Colonic mucosa (tissue), 4 donors: ENCODE results near the gene CORO1A. TPM values are rescaled to one million over a fixed set of nuclear protein-coding genes. Genes with fewer than 3 reads are reported as not detected.
A peak's percentile ranks its signal among the peaks of the same experiment; 100 is the strongest.
"Not testable (repeated sequence)": the region's sequence is repeated elsewhere in the genome, so short reads cannot be mapped to it uniquely, and the experiment has no call there.

ENCODE experiments used
- DNase-seq: peaks from one replicate; pipeline ENCODE4 v3.0.0-alpha.2; 2020
- H3K27ac ChIP-seq: fragments of 200-600 bp; one replicate; pipeline ENCODE4 v1.8.0; 2021
- H3K27me3 ChIP-seq: fragments of 200-600 bp; one replicate; pipeline ENCODE4 v1.8.0; 2021
- H3K36me3 ChIP-seq: fragments of 200-600 bp; one replicate; pipeline ENCODE4 v1.8.0; 2021
- H3K4me1 ChIP-seq: fragments of 200-600 bp; one replicate; pipeline ENCODE4 v1.8.0; 2021; ENCODE audit warnings: mild to moderate bottlenecking
- H3K4me3 ChIP-seq: fragments of 200-600 bp; one replicate; pipeline ENCODE4 v1.8.0; 2021
- H3K9ac ChIP-seq, 2 donors: one replicate each; pipeline ENCODE4 v1.7.0; 2013; ENCODE audit warnings: control low read depth in 2 of 2, low read depth in 2 of 2, low read length in 2 of 2
- H3K9me3 ChIP-seq: fragments of 200-600 bp; one replicate; pipeline ENCODE4 v1.8.0; 2021
- intact Hi-C: fragments of 100-400 bp; cut with DNase I; formaldehyde crosslinking; loops from one replicate; pipeline ENCODE4 v1.14.1; 2022
- total RNA-seq, 2 donors: library from RNA; stranded (reverse); fragmentation: NEBNext Ultra II Directional in 1 of 2; extraction: Animal tissue kit (Norgen Biotek cat#: 25700) in 1 of 2; gene quantifications; one replicate each; pipeline ENCODE4 v1.2.1, GENCODE V29; 2021
- donor health status: healthy.
- donor health status: DM: no; HTN: no; CAD: no.
- donor health status: DM: no; HTN: no; CAD: no.

Gene CORO1A
- total RNA-seq, 2 donors from 2014 or later = 16.5 to 20.0 TPM

- H3K36me3 ChIP-seq, H3K27me3 ChIP-seq, H3K9me3 ChIP-seq, H3K4me1 ChIP-seq, intact Hi-C loops, H3K27ac ChIP-seq: not testable (repeated sequence)
- Histone ChIP-seq H3K9ac (peak overlapping the region in 1 of 2 donors; percentile 66), H3K4me3 (peak overlapping the region; percentile 42)
- peak; percentile 33 for DNase-seq
Observed at GRCh38 chr16:30194172-30194925, 10.9 kb downstream of the CORO1A start.

- H3K9me3 ChIP-seq, H3K27me3 ChIP-seq, H3K4me1 ChIP-seq, H3K4me3 ChIP-seq, H3K27ac ChIP-seq, H3K9ac ChIP-seq, intact Hi-C loops, H3K36me3 ChIP-seq: not testable (repeated sequence)
- DNase-seq = peak; percentile 2
Observed at GRCh38 chr16:30197001-30197400, 13.6 kb downstream of the CORO1A start.

- H3K27ac ChIP-seq, H3K4me3 ChIP-seq, H3K4me1 ChIP-seq, H3K36me3 ChIP-seq, H3K27me3 ChIP-seq, H3K9me3 ChIP-seq, H3K9ac ChIP-seq, DNase-seq, intact Hi-C loops: not testable (repeated sequence)
Observed at GRCh38 chr16:30199049-30199448, 15.6 kb downstream of the CORO1A start, which contains the start of gene SULT1A3. TSS of gene SULT1A3 (plus strand) at chr16:30199255. CDS start at chr16:30200729, 1,474 bp downstream.

GRCh38 chr16:30199608-30200343 is 16.4 kb downstream of the CORO1A start:
- H3K36me3 ChIP-seq, DNase-seq, H3K4me3 ChIP-seq, H3K27ac ChIP-seq, H3K27me3 ChIP-seq, H3K4me1 ChIP-seq, H3K9ac ChIP-seq, H3K9me3 ChIP-seq, intact Hi-C loops: not testable (repeated sequence)

- peak overlapping the region; percentile 29 for H3K4me3 ChIP-seq
- DNase-seq = peak; percentile 35
- H3K9me3 ChIP-seq, H3K27ac ChIP-seq, H3K4me1 ChIP-seq, H3K27me3 ChIP-seq, H3K36me3 ChIP-seq, H3K9ac ChIP-seq, intact Hi-C loops: not testable (repeated sequence)
Observed at GRCh38 chr16:30205541-30206236, 22.3 kb downstream of the CORO1A start.

- H3K9me3 ChIP-seq, H3K4me1 ChIP-seq, H3K9ac ChIP-seq, H3K36me3 ChIP-seq, intact Hi-C loops, DNase-seq, H3K27me3 ChIP-seq, H3K27ac ChIP-seq: not testable (repeated sequence)
- H3K4me3 ChIP-seq = peak overlapping the region; percentile 29
Observed at GRCh38 chr16:30206252-30206651, 22.9 kb downstream of the CORO1A start.

GRCh38 chr16:30207063-30207704 is 23.8 kb downstream of the CORO1A start:
- peak; percentile 53 for DNase-seq
- H3K36me3 ChIP-seq, H3K9ac ChIP-seq, H3K9me3 ChIP-seq, H3K27me3 ChIP-seq, H3K4me3 ChIP-seq, intact Hi-C loops, H3K27ac ChIP-seq, H3K4me1 ChIP-seq: not testable (repeated sequence)

- H3K9ac ChIP-seq, H3K9me3 ChIP-seq, intact Hi-C loops, H3K27me3 ChIP-seq, H3K27ac ChIP-seq, H3K4me3 ChIP-seq, H3K36me3 ChIP-seq, H3K4me1 ChIP-seq: not testable (repeated sequence)
- DNase-seq = peak; percentile 73
Observed at GRCh38 chr16:30209032-30209431, 25.6 kb downstream of the CORO1A start.

- H3K9me3 ChIP-seq, H3K4me3 ChIP-seq, H3K27ac ChIP-seq, H3K27me3 ChIP-seq, DNase-seq, intact Hi-C loops, H3K9ac ChIP-seq, H3K36me3 ChIP-seq, H3K4me1 ChIP-seq: not testable (repeated sequence)
Observed at GRCh38 chr16:30211414-30211813, 28.0 kb downstream of the CORO1A start.

- H3K4me3 ChIP-seq, H3K27ac ChIP-seq, H3K4me1 ChIP-seq, H3K9ac ChIP-seq, H3K9me3 ChIP-seq, H3K36me3 ChIP-seq, intact Hi-C loops, H3K27me3 ChIP-seq: not testable (repeated sequence)
- DNase-seq = peak; percentile 13
Observed at GRCh38 chr16:30217082-30217481, 33.7 kb downstream of the CORO1A start.
